B cell (primary cell): ENCODE data around the gene ZNF18. TPM values are rescaled to one million over a fixed set of nuclear protein-coding genes. Genes with fewer than 3 reads are reported as not detected.
"Not testable (repeated sequence)": the region's sequence is repeated elsewhere in the genome, so short reads cannot be mapped to it uniquely, and the experiment has no call there.

ENCODE experiments used
- ATAC-seq: fragments of 200-7000 bp; cut with Tn5 transposase; one replicate; pipeline ENCODE4 v1.10.0; 2021; ENCODE audit warnings: low read depth, mild to moderate bottlenecking, moderate number of reproducible peaks, moderate library complexity
- CTCF ChIA-PET: fragments of 350-600 bp; sonication (Branson Sonifier 250); formaldehyde crosslinking; loops from one replicate; lab custom pipeline; 2021; ENCODE audit warnings: antibody characterized with exemption, inconsistent platforms; lab: Charles Lee
- POLR2A ChIA-PET: fragments of 350-600 bp; sonication (Branson Sonifier 250); formaldehyde crosslinking; loops from one replicate; lab custom pipeline; 2021; ENCODE audit warnings: antibody characterized with exemption; lab: Charles Lee
- DNase-seq: peaks from one replicate; pipeline ENCODE4 v3.0.0; 2013
- H2AFZ ChIP-seq: 2 replicates; pipeline ENCODE4 v1.6.1; 2012; ENCODE audit warnings: mild to moderate bottlenecking, low read depth, low read length; ENCODE audit not compliant: insufficient read depth, poor library complexity, severe bottlenecking
- H3K27ac ChIP-seq, 2 donors: 1 replicate in 1 of 2; 2 replicates in 1 of 2; pipeline ENCODE4 v1.5.1; 2012 to 2013; ENCODE audit warnings: low read length in 2 of 2, mild to moderate bottlenecking in 2 of 2, moderate library complexity in 1 of 2
- H3K27me3 ChIP-seq, 4 experiments: fragments of 200-600 bp in 1 of 4; sonication (generic) in 1 of 4; replicated peaks in 1 of 4; 1 replicate in 2 of 4; 2 replicates in 2 of 4; pipeline versions ENCODE4 v1.6.1 to v1.7.0; 2013 to 2016; ENCODE audit warnings: low read length in 3 of 4, mild to moderate bottlenecking in 2 of 4, mixed read lengths in 1 of 4, moderate library complexity in 1 of 4; ENCODE audit not compliant: insufficient read depth in 4 of 4, control insufficient read depth in 3 of 4; ENCODE audit errors: control extremely low read depth in 1 of 4
- H3K36me3 ChIP-seq, 2 experiments: replicated peaks in 1 of 2; 1 replicate in 1 of 2; 2 replicates in 1 of 2; pipeline versions ENCODE4 v1.6.1 to v1.7.1; 2013; ENCODE audit warnings: low read length in 1 of 2; ENCODE audit not compliant: insufficient read depth in 2 of 2, control insufficient read depth in 1 of 2; ENCODE audit errors: control extremely low read depth in 1 of 2, extremely low read depth in 1 of 2
- H3K4me1 ChIP-seq, 2 donors: fragments of 200-600 bp in 1 of 2; sonication (generic) in 1 of 2; 1 replicate in 1 of 2; 2 replicates in 1 of 2; pipeline versions ENCODE4 v1.5.1 to v1.6.1; 2013 to 2017; ENCODE audit warnings: low read length in 2 of 2; ENCODE audit not compliant: control insufficient read depth in 2 of 2, insufficient read depth in 2 of 2
- H3K4me2 ChIP-seq: replicated peaks from 2 replicates; pipeline ENCODE3; 2012; ENCODE audit warnings: mild to moderate bottlenecking, low read depth, low read length; ENCODE audit not compliant: poor library complexity, severe bottlenecking
- H3K4me3 ChIP-seq, 5 experiments: fragments of 200-600 bp in 1 of 5; sonication (generic) in 1 of 5; 1 replicate in 3 of 5; 2 replicates in 2 of 5; pipeline versions ENCODE4 v1.5.1 to v1.7.0; 2011 to 2016; ENCODE audit warnings: low read length in 4 of 5, mild to moderate bottlenecking in 4 of 5, low read depth in 2 of 5, control low read depth in 1 of 5, moderate library complexity in 1 of 5; ENCODE audit not compliant: insufficient read depth in 1 of 5; ENCODE audit errors: control extremely low read depth in 1 of 5, extremely low read depth in 1 of 5
- H3K79me2 ChIP-seq: fragments of 200-600 bp; sonication (generic); one replicate; pipeline ENCODE4 v1.6.0; 2016; ENCODE audit warnings: low read length; ENCODE audit not compliant: control insufficient read depth, insufficient read depth
- H3K9ac ChIP-seq: fragments of 200-600 bp; sonication (generic); 2 replicates; pipeline ENCODE4 v1.6.1; 2017; ENCODE audit warnings: mild to moderate bottlenecking, low read length, moderate library complexity
- H3K9me3 ChIP-seq, 3 donors: one replicate each; pipeline versions ENCODE4 v1.6.1 to v1.7.1; 2013; ENCODE audit warnings: low read length in 2 of 3; ENCODE audit not compliant: control insufficient read depth in 2 of 3, insufficient read depth in 1 of 3; ENCODE audit errors: control extremely low read depth in 1 of 3
- H4K20me1 ChIP-seq: 2 replicates; pipeline ENCODE4 v1.6.0; 2012; ENCODE audit warnings: mild to moderate bottlenecking, low read length; ENCODE audit not compliant: insufficient read depth, control insufficient read depth, poor library complexity, severe bottlenecking
- H3K27ac Mint-ChIP-seq: one replicate; pipeline ENCODE4 v1.8.0; 2021; ENCODE audit warnings: mixed read lengths
- H3K27me3 Mint-ChIP-seq: one replicate; pipeline ENCODE4 v1.8.0; 2021; ENCODE audit warnings: mixed read lengths
- H3K4me1 Mint-ChIP-seq: one replicate; pipeline ENCODE4 v1.8.0; 2021; ENCODE audit warnings: mixed read lengths
- H3K4me3 Mint-ChIP-seq: one replicate; pipeline ENCODE4 v1.8.0; 2021; ENCODE audit warnings: mixed read lengths
- H3K9me3 Mint-ChIP-seq: one replicate; pipeline ENCODE4 v1.8.0; 2022; ENCODE audit warnings: mixed read lengths; ENCODE audit not compliant: insufficient read depth
- CTCF ChIP-seq: fragments of 200-600 bp; IDR thresholded peaks from one replicate; pipeline ENCODE4 v1.8.0; 2022; ENCODE audit warnings: antibody characterized with exemption, mild to moderate bottlenecking
- EZH2 ChIP-seq: IDR thresholded peaks from 2 replicates; pipeline ENCODE4 v1.6.1; 2012; ENCODE audit warnings: borderline replicate concordance, low read depth, mild to moderate bottlenecking, moderate library complexity, low read length; ENCODE audit not compliant: insufficient read depth, poor library complexity, severe bottlenecking
- WGBS: methylation state at CpG from one replicate; pipeline ENCODE4 v1.1.5; 2013; ENCODE audit warnings: missing lambda C conversion rate; ENCODE audit not compliant: insufficient coverage; 5-methylcytosine and 5-hydroxymethylcytosine counted together
- intact Hi-C: fragments of 100-400 bp; cut with micrococcal nuclease; formaldehyde crosslinking; loops from one replicate; pipeline ENCODE4 v1.10.0; 2022
- polyA plus RNA-seq: library from polyadenylated mRNA; depleted of rRNA; stranded (reverse); fragments of >200 nt; gene quantifications from 2 replicates; pipeline ENCODE4 v1.2.3, GENCODE V29; 2012
- total RNA-seq, 2 donors: library from RNA; stranded (reverse); fragments of 120-200 nt in 1 of 2; gene quantifications; 1 replicate in 1 of 2; 2 replicates in 1 of 2; pipeline versions ENCODE4 v1.2.3 to v1.2.4, GENCODE V29; 2013 to 2022

ZNF18 gene
- total and polyA plus RNA-seq, 2 donors (not counting 1 experiment from before 2014, with no cell fraction given), result 8.9 to 10.5 TPM

- H3K4me1 ChIP-seq, result no peaks in the 10 kb centered on the region
- no peak overlapping the region for H3K9ac ChIP-seq
- ATAC-seq (no peak), DNase-seq (no peak)
- intact Hi-C loops, result no loop called here
- H3K4me2 ChIP-seq, result no peak overlapping the region
- no peak overlapping the region for H2AFZ ChIP-seq
- no peaks in the 10 kb centered on the region for H3K36me3 ChIP-seq
- no peak overlapping the region for H3K4me3 ChIP-seq
- Mint-ChIP-seq H3K27ac (no peak overlapping the region), H3K27me3 (no peaks in the 10 kb centered on the region), H3K4me1 (no peaks in the 10 kb centered on the region), H3K4me3 (no peak overlapping the region), H3K9me3 (peaks cover 6% of the 10 kb centered on the region)
- TF ChIP-seq CTCF (no peak), EZH2 (no peak)
- ChIA-PET POLR2A (no interaction called here), CTCF (no interaction called here)
- H3K9me3 ChIP-seq, result peaks cover 0 to 15% (median 10%) of the 10 kb centered on the region in 3 donors
- no peaks in the 10 kb centered on the region for H3K27me3 ChIP-seq
- no peak overlapping the region for H3K27ac ChIP-seq
- no peaks in the 10 kb centered on the region for H4K20me1 ChIP-seq
- 87% methylated on average over 6 of the region's 7 CpGs for WGBS
- no peaks in the 10 kb centered on the region for H3K79me2 ChIP-seq
These were observed 46.3 kb downstream of the ZNF18 start for GRCh38 chr17:11950771-11951519.

GRCh38 chr17:11949571-11949970, 47.7 kb downstream of the ZNF18 start:
- no CpG with 5 or more reads among the region's 1 CpG for WGBS
- H3K4me2 ChIP-seq, H3K27me3 Mint-ChIP-seq, POLR2A ChIA-PET, H3K36me3 ChIP-seq, H3K4me3 ChIP-seq, H3K9me3 Mint-ChIP-seq, H3K27me3 ChIP-seq, H3K27ac ChIP-seq, CTCF ChIA-PET, H3K27ac Mint-ChIP-seq, H2AFZ ChIP-seq, H3K4me1 Mint-ChIP-seq, H3K79me2 ChIP-seq, DNase-seq, H3K9ac ChIP-seq, intact Hi-C loops, H3K4me1 ChIP-seq, H4K20me1 ChIP-seq, H3K4me3 Mint-ChIP-seq, ATAC-seq: not testable (repeated sequence)
- peaks cover 0 to 14% (median 10%) of the 10 kb centered on the region in 3 donors for H3K9me3 ChIP-seq
